PC-9 (cell line): ENCODE results near the gene PTPMT1. TPM values are rescaled to one million over a fixed set of nuclear protein-coding genes. Genes with fewer than 3 reads are reported as not detected.

Experiments
- BruUV-seq: library from RNA; stranded (reverse); fragments of 400-500 nt; replicated peaks from 2 replicates; lab custom pipeline; 2021; lab: Mats Ljungman, UMichigan
- CTCF ChIA-PET: fragments of 300-600 bp; sonication (Branson Sonifier 250); formaldehyde crosslinking; loops from one replicate; lab custom pipeline; 2022; ENCODE audit warnings: antibody characterized with exemption; lab: Charles Lee
- POLR2A ChIA-PET: fragments of 300-600 bp; sonication (Branson Sonifier 250); formaldehyde crosslinking; loops from one replicate; lab custom pipeline; 2022; ENCODE audit warnings: antibody characterized with exemption; ENCODE audit not compliant: unreplicated experiment; lab: Charles Lee
- DNase-seq, 2 experiments: peaks; one replicate each; pipeline versions ENCODE4 v3.0.0 to v3.0.0-alpha.2; 2015 to 2022; ENCODE audit warnings: mixed read lengths in 1 of 2
- H2AFZ ChIP-seq: fragments of 200-600 bp; sonication (generic); 2 replicates; pipeline ENCODE4 v1.8.1; 2017; ENCODE audit warnings: antibody characterized with exemption
- H3F3A ChIP-seq: fragments of 200-600 bp; sonication (generic); 2 replicates; pipeline ENCODE4 v1.8.1; 2017; ENCODE audit warnings: antibody characterized with exemption, mild to moderate bottlenecking, low read depth; ENCODE audit not compliant: insufficient read depth
- H3K27ac ChIP-seq: fragments of 200-600 bp; sonication (generic); 2 replicates; pipeline ENCODE4 v1.6.1; 2016; ENCODE audit warnings: mixed run types
- H3K27me3 ChIP-seq: fragments of 200-600 bp; sonication (generic); 2 replicates; pipeline ENCODE4 v1.6.1; 2016; ENCODE audit warnings: low read depth, mixed run types; ENCODE audit not compliant: insufficient read depth
- H3K36me3 ChIP-seq: fragments of 200-600 bp; sonication (generic); 2 replicates; pipeline ENCODE4 v1.6.1; 2016; ENCODE audit warnings: low read depth, mixed run types
- H3K4me1 ChIP-seq: fragments of 200-600 bp; sonication (generic); replicated peaks from 2 replicates; pipeline ENCODE4 v1.6.1; 2016; ENCODE audit warnings: mixed run types; ENCODE audit not compliant: insufficient read depth
- H3K4me2 ChIP-seq: fragments of 200-600 bp; sonication (generic); 2 replicates; pipeline ENCODE4 v1.6.1; 2017; ENCODE audit warnings: mixed run types
- H3K4me3 ChIP-seq: fragments of 200-600 bp; sonication (generic); 2 replicates; pipeline ENCODE4 v1.6.1; 2016; ENCODE audit warnings: mixed run types
- H3K79me2 ChIP-seq: fragments of 200-600 bp; sonication (generic); 2 replicates; pipeline ENCODE4 v1.6.1; 2017; ENCODE audit warnings: low read depth, mixed run types
- H3K9me2 ChIP-seq: fragments of 200-600 bp; sonication (generic); 2 replicates; pipeline ENCODE4 v1.8.1; 2017; ENCODE audit warnings: mild to moderate bottlenecking; ENCODE audit not compliant: insufficient read depth
- H3K9me3 ChIP-seq: fragments of 200-600 bp; sonication (generic); 2 replicates; pipeline ENCODE4 v1.8.1; 2016; ENCODE audit warnings: low read depth; ENCODE audit not compliant: insufficient read depth
- H4K20me1 ChIP-seq: fragments of 200-600 bp; sonication (generic); 2 replicates; pipeline ENCODE4 v1.8.1; 2017; ENCODE audit not compliant: insufficient read depth
- CTCF ChIP-seq: fragments of 200-600 bp; sonication (generic); conservative IDR thresholded peaks from 2 replicates; pipeline ENCODE4 v1.6.1; 2017; ENCODE audit warnings: mixed run types, antibody characterized with exemption, mild to moderate bottlenecking, moderate library complexity
- EZH2 ChIP-seq: fragments of 200-600 bp; sonication (generic); IDR thresholded peaks from 2 replicates; pipeline ENCODE4 v1.8.0; 2017; ENCODE audit warnings: antibody characterized with exemption, low read depth
- intact Hi-C: fragments of 100-400 bp; cut with micrococcal nuclease; formaldehyde crosslinking; loops from one replicate; pipeline ENCODE4 v1.10.0; 2022; ENCODE audit not compliant: unreplicated experiment
- total RNA-seq: library from RNA; stranded (reverse); gene quantifications from 2 replicates; pipeline ENCODE4 v1.2.3, GENCODE V29; 2021

The PTPMT1 gene
- total RNA-seq, 1 experiment from 2014 or later = 79.0 TPM

GRCh38 chr11:47516984-47517853 lies 48.2 kb upstream of the PTPMT1 start:
- no peaks in the 10 kb centered on the region for H3K27me3 ChIP-seq
- H3K36me3 ChIP-seq = peaks cover 5% of the 10 kb centered on the region; the same call in 1 of the 2 replicates
- no TSS peak for BruUV-seq
- no peak for TF ChIP-seq CTCF
- no peak for TF ChIP-seq EZH2
- H3K4me1 ChIP-seq = peaks cover 30% of the 10 kb centered on the region
- H3K4me3 ChIP-seq = no peak overlapping the region
- peaks cover 37% of the 10 kb centered on the region for H3F3A ChIP-seq
- peaks cover 48% of the 10 kb centered on the region for H4K20me1 ChIP-seq
- ChIA-PET POLR2A (no interaction called here), CTCF (interaction anchor here (0.6 kb wide), 1 partner anchor 60 kb away, joined by 5 read pairs; no protein-coding TSS in a partner anchor)
- H3K9me2 ChIP-seq = no peaks in the 10 kb centered on the region
- H3K9me3 ChIP-seq = no peaks in the 10 kb centered on the region
- no peak overlapping the region for H2AFZ ChIP-seq
- peak overlapping the region; percentile 80 for H3K27ac ChIP-seq
- H3K79me2 ChIP-seq = peaks cover 94% of the 10 kb centered on the region
- DNase-seq = no peak
- intact Hi-C loops = no loop called here
- no peak overlapping the region for H3K4me2 ChIP-seq

- no peak overlapping the region for H3K4me3 ChIP-seq
- H2AFZ ChIP-seq = no peak overlapping the region
- BruUV-seq = no TSS peak
- H4K20me1 ChIP-seq = peaks cover 59% of the 10 kb centered on the region
- TF ChIP-seq CTCF (no peak), EZH2 (no peak)
- H3K9me3 ChIP-seq = no peaks in the 10 kb centered on the region
- intact Hi-C loops = no loop called here
- CTCF ChIA-PET = no interaction called here
- peak overlapping the region; percentile 21 for H3K27ac ChIP-seq
- peaks cover 26% of the 10 kb centered on the region for H3K4me1 ChIP-seq
- H3K9me2 ChIP-seq = no peaks in the 10 kb centered on the region
- H3F3A ChIP-seq = peaks cover 33% of the 10 kb centered on the region
- no peak overlapping the region for H3K4me2 ChIP-seq
- POLR2A ChIA-PET = no interaction called here
- peaks cover 5% of the 10 kb centered on the region; the same call in 1 of the 2 replicates for H3K36me3 ChIP-seq
- H3K27me3 ChIP-seq = no peaks in the 10 kb centered on the region
- DNase-seq = no peak
- H3K79me2 ChIP-seq = peaks cover 96% of the 10 kb centered on the region
Observed at GRCh38 chr11:47518212-47518964, 47.0 kb upstream of the PTPMT1 start.

- H3K9me2 ChIP-seq = no peaks in the 10 kb centered on the region
- H3K4me2 ChIP-seq = peak overlapping the region; percentile 43
- ChIA-PET POLR2A (interaction anchor here (0.6 to 1.0 kb wide), 3 partner anchors 8 to 20 kb away, joined by 9 to 13 read pairs (median 9); no protein-coding TSS in a partner anchor), CTCF (interaction anchor here (0.6 kb wide), 2 partner anchors 112 to 149 kb away, joined by 3 to 9 read pairs; no protein-coding TSS in a partner anchor)
- peak; percentile 31 to 44 for DNase-seq
- intact Hi-C loops = no loop called here
- no peaks in the 10 kb centered on the region for H3K9me3 ChIP-seq
- H3F3A ChIP-seq = peaks cover 56% of the 10 kb centered on the region
- no peak overlapping the region for H2AFZ ChIP-seq
- no peaks in the 10 kb centered on the region for H3K27me3 ChIP-seq
- peak overlapping the region; percentile 59 for H3K27ac ChIP-seq
- H3K4me3 ChIP-seq = no peak overlapping the region
- peaks cover 5% of the 10 kb centered on the region; the same call in 1 of the 2 replicates for H3K36me3 ChIP-seq
- H3K79me2 ChIP-seq = peaks cover 98% of the 10 kb centered on the region
- TF ChIP-seq EZH2 = no peak
- no peak for TF ChIP-seq CTCF
- peaks cover 30% of the 10 kb centered on the region for H3K4me1 ChIP-seq
- H4K20me1 ChIP-seq = peaks cover 91% of the 10 kb centered on the region
- BruUV-seq = no TSS peak
Observed at GRCh38 chr11:47523490-47524225, 41.7 kb upstream of the PTPMT1 start.
